ENCODE measurements around the gene UTS2. TPM values are rescaled to one million over a fixed set of nuclear protein-coding genes. Genes with fewer than 3 reads are reported as not detected.

The UTS2 gene
- total and polyA plus RNA-seq, 9 of the 15 experiments (the other 6 are each of a cell fraction or from before 2014, with no cell fraction given), result 0.22 to 0.29 TPM; not detected in 7

GRCh38 chr1:7873801-7874795 is 21.2 kb upstream of the UTS2 start (continued):
- TF ChIP-seq HOMEZ (CRISPR knock-in tag; IDR thresholded peaks at IDR 0.05) (no peak), PTRF (tag; IDR thresholded peaks at IDR 0.05) (no peak)

GRCh38 chr1:7871136-7871535 is 18.3 kb upstream of the UTS2 start:
- BruUV-seq (replicated peaks), result no TSS peak
- Histone ChIP-seq H3K79me2 (ENCODE audit: control insufficient read depth, insufficient read depth, low read length) (no peaks in the 10 kb centered on the region), H3K4me2 (ENCODE audit: insufficient read depth, low read length) (no peak overlapping the region), H2AFZ (ENCODE audit: low read depth, low read length) (no peak overlapping the region), H3K27ac (ENCODE audit: extremely low read depth, low read depth, low read length) (no peak overlapping the region), H3K36me3 (ENCODE audit: control insufficient read depth, insufficient read depth, low read length) (no peaks in the 10 kb centered on the region), H4K20me1 (replicated peaks; ENCODE audit: control insufficient read depth, insufficient read depth, low read length) (no peaks in the 10 kb centered on the region), H3K9me3 (replicated peaks; ENCODE audit: control insufficient read depth, insufficient read depth, low read depth, low read length) (no peaks in the 10 kb centered on the region), H3K4me1 (replicated peaks in 1 of 2; ENCODE audit: control insufficient read depth in 2 of 2, insufficient read depth in 2 of 2, low read length in 2 of 2) (peaks cover 0 to 1% of the 10 kb centered on the region in 2 experiments; a peak in 2 of 5 replicates), H3K27me3 (ENCODE audit: control insufficient read depth in 2 of 2, insufficient read depth in 2 of 2, low read length in 2 of 2) (peaks cover 22 to 46% of the 10 kb centered on the region in 2 experiments), H3K9me1 (ENCODE audit: control insufficient read depth, insufficient read depth, low read length) (no peaks in the 10 kb centered on the region), H3K9ac (ENCODE audit: insufficient read depth in 1 of 2, low read depth in 2 of 2, low read length in 2 of 2) (no peak overlapping the region), H3K4me3 (no peak overlapping the region)
- in situ Hi-C loops (cut with MboI), result no loop called here
- ATAC-seq (no peak), FAIRE-seq (no peak), DNase-seq (ENCODE audit: extremely low read depth in 1 of 4, low spot score in 3 of 4) (no peak)
- ChIA-PET CTCF (ENCODE audit: low intra/inter-chr PET ratio) (interaction anchor here (0.6 kb wide), 1 partner anchor 32 kb away, joined by 3 read pairs; no protein-coding TSS in a partner anchor), POLR2A (no interaction called here)
- 11% methylated on average over 6 of the region's 6 CpGs for WGBS (ENCODE audit: insufficient coverage, low coverage, missing lambda C conversion rate)
- intact Hi-C loops (cut with micrococcal nuclease), result no loop called here
- TF ChIP-seq TEAD2 (tag; IDR thresholded peaks at IDR 0.05) (no peak), HES1 (IDR thresholded peaks at IDR 0.05; ENCODE audit: low read depth) (no peak), BRD9 (IDR thresholded peaks at IDR 0.05; ENCODE audit: low read depth, partially characterized antibody) (no peak), POLR2G (IDR thresholded peaks at IDR 0.05; ENCODE audit: low read depth, low read length) (no peak), CGGBP1 (CRISPR knock-in tag; IDR thresholded peaks at IDR 0.05) (no peak), HDAC6 (IDR thresholded peaks at IDR 0.05; ENCODE audit: low read depth, low read length) (no peak), COPS2 (conservative IDR thresholded peaks at IDR 0.05) (no peak), PKNOX1 (IDR thresholded peaks at IDR 0.05) (no peak)

Data from K562 (cell line).